Measurements from ENCODE around the gene SYT17. TPM values are rescaled to one million over a fixed set of nuclear protein-coding genes. Genes with fewer than 3 reads are reported as not detected.

SYT17 gene
- total RNA-seq, 1 donor from 2014 or later: 13.3 TPM

DNA sequence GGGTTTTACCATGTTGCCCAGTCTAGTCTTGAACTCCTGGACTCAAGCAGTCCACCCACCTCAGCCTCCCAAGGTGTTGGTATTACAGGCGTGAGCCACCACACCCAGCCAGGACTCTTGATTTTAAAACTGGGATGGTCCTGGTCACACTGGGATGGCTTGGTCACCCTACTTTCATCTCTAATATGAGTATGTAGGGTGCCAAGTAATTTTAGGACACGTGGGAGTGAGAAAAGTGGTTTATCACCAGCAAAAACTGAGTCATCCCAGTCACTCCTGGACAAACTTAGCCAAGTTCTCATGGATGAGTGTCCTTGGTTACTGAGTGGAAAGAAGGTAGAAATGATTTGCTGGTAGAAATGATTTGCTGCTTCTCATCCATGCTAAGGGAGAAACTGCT is 127.4 kb downstream of the SYT17 start:
- Histone ChIP-seq H3K9me3 (no peaks in the 10 kb centered on the region), H3K36me3 (no peaks in the 10 kb centered on the region), H3K27ac (no peak overlapping the region), H3K27me3 (no peaks in the 10 kb centered on the region), H3K4me3 (no peak overlapping the region), H3K4me1 (no peaks in the 10 kb centered on the region)
- intact Hi-C loops (cut with DNase I): no loop called here
- TF ChIP-seq POLR2A (IDR thresholded peaks at IDR 0.05) (no peak), POLR2AphosphoS5 (IDR thresholded peaks at IDR 0.05; ENCODE audit: insufficient read depth in 1 of 2, low read depth in 1 of 2) (no peak)
- TF ChIP-seq, protein P1, sequence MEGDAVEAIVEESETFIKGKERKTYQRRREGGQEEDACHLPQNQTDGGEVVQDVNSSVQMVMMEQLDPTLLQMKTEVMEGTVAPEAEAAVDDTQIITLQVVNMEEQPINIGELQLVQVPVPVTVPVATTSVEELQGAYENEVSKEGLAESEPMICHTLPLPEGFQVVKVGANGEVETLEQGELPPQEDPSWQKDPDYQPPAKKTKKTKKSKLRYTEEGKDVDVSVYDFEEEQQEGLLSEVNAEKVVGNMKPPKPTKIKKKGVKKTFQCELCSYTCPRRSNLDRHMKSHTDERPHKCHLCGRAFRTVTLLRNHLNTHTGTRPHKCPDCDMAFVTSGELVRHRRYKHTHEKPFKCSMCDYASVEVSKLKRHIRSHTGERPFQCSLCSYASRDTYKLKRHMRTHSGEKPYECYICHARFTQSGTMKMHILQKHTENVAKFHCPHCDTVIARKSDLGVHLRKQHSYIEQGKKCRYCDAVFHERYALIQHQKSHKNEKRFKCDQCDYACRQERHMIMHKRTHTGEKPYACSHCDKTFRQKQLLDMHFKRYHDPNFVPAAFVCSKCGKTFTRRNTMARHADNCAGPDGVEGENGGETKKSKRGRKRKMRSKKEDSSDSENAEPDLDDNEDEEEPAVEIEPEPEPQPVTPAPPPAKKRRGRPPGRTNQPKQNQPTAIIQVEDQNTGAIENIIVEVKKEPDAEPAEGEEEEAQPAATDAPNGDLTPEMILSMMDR (IDR thresholded peaks at IDR 0.05): no peak
- no peak for DNase-seq (ENCODE audit: extremely low spot score in 2 of 2)

DNA sequence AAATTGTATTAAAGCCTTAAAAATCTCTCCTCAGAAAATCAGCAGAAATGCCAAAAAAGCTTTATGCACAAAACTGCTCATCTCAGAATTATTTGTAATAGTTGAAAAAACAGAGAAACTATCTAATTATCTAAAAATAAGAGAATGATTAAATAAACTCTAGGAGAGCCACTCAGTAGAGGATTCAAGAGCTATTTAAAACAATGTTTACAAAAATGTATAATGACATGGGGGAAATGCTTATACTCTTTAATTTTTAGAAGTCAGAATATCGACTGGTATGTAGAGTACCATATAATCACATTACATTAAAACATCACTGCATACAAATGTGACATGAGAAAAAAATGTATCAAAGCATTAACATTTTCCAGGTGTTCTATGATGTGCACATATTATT is 129.4 kb downstream of the SYT17 start:
- no peaks in the 10 kb centered on the region for H3K9me3 ChIP-seq
- no peak overlapping the region for H3K27ac ChIP-seq
- intact Hi-C loops (cut with DNase I): no loop called here
- H3K4me3 ChIP-seq: no peak overlapping the region
- no peaks in the 10 kb centered on the region for H3K4me1 ChIP-seq
- TF ChIP-seq, protein P1 (IDR thresholded peaks at IDR 0.05): no peak
- no peak for TF ChIP-seq POLR2AphosphoS5 (IDR thresholded peaks at IDR 0.05; ENCODE audit: insufficient read depth in 1 of 2, low read depth in 1 of 2)
- no peak for TF ChIP-seq POLR2A (IDR thresholded peaks at IDR 0.05)
- H3K27me3 ChIP-seq: no peaks in the 10 kb centered on the region
- no peaks in the 10 kb centered on the region for H3K36me3 ChIP-seq
- DNase-seq (ENCODE audit: extremely low spot score in 2 of 2): no peak

DNA sequence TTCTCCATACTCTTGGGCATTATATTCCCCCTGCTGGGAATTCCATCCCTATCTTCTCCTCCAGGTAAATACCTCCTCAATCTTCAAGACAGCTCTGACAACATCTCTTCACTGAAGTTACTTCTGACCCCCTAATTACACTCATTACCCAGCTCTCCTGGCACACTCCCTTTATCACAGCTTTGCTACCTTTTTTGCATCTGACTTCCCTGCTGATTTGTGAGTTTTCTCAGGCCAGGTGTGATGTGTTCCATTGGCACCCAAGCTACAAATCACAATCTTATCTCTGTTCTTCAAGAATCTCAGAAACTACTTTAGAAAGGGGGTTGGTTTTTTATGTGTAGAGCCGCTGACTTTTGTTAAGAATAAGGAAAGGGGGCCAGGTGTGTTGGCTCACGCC is 131.5 kb downstream of the SYT17 start:
- Histone ChIP-seq H3K4me1 (no peaks in the 10 kb centered on the region), H3K36me3 (no peaks in the 10 kb centered on the region), H3K4me3 (no peak overlapping the region), H3K27ac (no peak overlapping the region), H3K27me3 (no peaks in the 10 kb centered on the region), H3K9me3 (no peaks in the 10 kb centered on the region)
- TF ChIP-seq POLR2AphosphoS5 (IDR thresholded peaks at IDR 0.05; ENCODE audit: insufficient read depth in 1 of 2, low read depth in 1 of 2): no peak
- no peak for TF ChIP-seq POLR2A (IDR thresholded peaks at IDR 0.05)
- TF ChIP-seq, protein P1 (IDR thresholded peaks at IDR 0.05): no peak
- intact Hi-C loops (cut with DNase I): no loop called here
- DNase-seq (ENCODE audit: extremely low spot score in 2 of 2): no peak

DNA sequence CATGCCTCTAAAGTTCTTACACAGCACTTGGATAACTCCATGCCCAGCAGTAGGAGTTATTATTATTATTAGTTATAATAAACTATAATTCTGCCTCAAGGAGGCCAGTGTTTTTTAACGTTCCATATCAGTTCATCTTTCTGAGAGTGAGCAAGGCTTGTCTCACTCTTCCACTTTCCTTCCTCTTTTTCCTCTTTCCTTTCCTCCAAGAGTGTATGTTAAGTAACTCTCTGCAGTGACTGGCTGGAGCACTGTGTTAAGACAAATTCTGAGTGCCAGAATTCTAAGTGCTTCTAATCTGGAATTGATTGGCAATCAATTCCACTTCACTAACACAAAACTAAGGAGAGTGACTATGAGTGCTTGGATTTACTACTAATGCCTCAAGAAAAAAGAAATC is 133.9 kb downstream of the SYT17 start:
- no peaks in the 10 kb centered on the region for H3K27me3 ChIP-seq
- no peak overlapping the region for H3K27ac ChIP-seq
- intact Hi-C loops (cut with DNase I): no loop called here

DNA sequence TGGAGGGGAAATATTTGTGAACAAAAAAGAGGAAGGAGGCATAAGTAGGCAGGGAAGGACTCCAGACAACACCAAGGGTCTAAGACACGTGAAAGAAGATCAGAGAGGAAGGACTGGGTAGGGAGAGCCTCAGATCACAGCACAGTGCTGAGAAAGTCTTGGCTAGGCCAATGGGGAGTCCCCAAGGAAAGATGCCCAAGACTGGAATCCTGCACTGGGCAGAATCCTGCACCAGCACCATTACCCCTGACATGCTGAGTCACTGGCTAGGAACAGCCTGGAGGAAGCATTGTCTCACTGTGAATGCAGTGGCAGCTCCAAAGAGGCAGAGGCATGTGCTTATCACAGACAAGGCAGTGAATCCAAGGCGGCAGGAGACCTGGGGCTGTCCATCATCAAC is 136.7 kb downstream of the SYT17 start:
- Histone ChIP-seq H3K27me3 (no peaks in the 10 kb centered on the region), H3K9me3 (no peaks in the 10 kb centered on the region), H3K27ac (no peak overlapping the region), H3K4me1 (no peaks in the 10 kb centered on the region), H3K4me3 (no peak overlapping the region), H3K36me3 (no peaks in the 10 kb centered on the region)
- intact Hi-C loops (cut with DNase I): no loop called here
- TF ChIP-seq POLR2A (IDR thresholded peaks at IDR 0.05) (no peak), POLR2AphosphoS5 (IDR thresholded peaks at IDR 0.05; ENCODE audit: insufficient read depth in 1 of 2, low read depth in 1 of 2) (no peak)
- TF ChIP-seq, protein P1 (IDR thresholded peaks at IDR 0.05): no peak
- DNase-seq (ENCODE audit: extremely low spot score in 2 of 2): no peak

More for the DNA sequence above, 133.9 kb downstream of the SYT17 start:
- TF ChIP-seq POLR2A (IDR thresholded peaks at IDR 0.05): no peak
- TF ChIP-seq, protein P1 (IDR thresholded peaks at IDR 0.05): no peak
- no peak for TF ChIP-seq POLR2AphosphoS5 (IDR thresholded peaks at IDR 0.05; ENCODE audit: insufficient read depth in 1 of 2, low read depth in 1 of 2)
- H3K9me3 ChIP-seq: no peaks in the 10 kb centered on the region
- no peak for DNase-seq (ENCODE audit: extremely low spot score in 2 of 2)
- no peaks in the 10 kb centered on the region for H3K36me3 ChIP-seq
- H3K4me3 ChIP-seq: no peak overlapping the region
- H3K4me1 ChIP-seq: no peaks in the 10 kb centered on the region

All from vagina (tissue), 2 donors.